HG02642 (cell line): ENCODE data around the gene MAPK8IP2.
"Not testable (repeated sequence)": the region's sequence is repeated elsewhere in the genome, so short reads cannot be mapped to it uniquely, and the experiment has no call there.

Experiments used
- ATAC-seq: cut with Tn5 transposase; IDR thresholded peaks from one replicate; pipeline ENCODE4 v1.9.1; 2021; ENCODE audit warnings: mild to moderate bottlenecking; ENCODE audit not compliant: unreplicated experiment, poor library complexity

MAPK8IP2 gene

GRCh38 chr22:50595189-50595588, 5.4 kb upstream of the MAPK8IP2 start:
- ATAC-seq, result no peak

- ATAC-seq, result no peak
Measured at GRCh38 chr22:50597097-50597496, 3.5 kb upstream of the MAPK8IP2 start.

DNA sequence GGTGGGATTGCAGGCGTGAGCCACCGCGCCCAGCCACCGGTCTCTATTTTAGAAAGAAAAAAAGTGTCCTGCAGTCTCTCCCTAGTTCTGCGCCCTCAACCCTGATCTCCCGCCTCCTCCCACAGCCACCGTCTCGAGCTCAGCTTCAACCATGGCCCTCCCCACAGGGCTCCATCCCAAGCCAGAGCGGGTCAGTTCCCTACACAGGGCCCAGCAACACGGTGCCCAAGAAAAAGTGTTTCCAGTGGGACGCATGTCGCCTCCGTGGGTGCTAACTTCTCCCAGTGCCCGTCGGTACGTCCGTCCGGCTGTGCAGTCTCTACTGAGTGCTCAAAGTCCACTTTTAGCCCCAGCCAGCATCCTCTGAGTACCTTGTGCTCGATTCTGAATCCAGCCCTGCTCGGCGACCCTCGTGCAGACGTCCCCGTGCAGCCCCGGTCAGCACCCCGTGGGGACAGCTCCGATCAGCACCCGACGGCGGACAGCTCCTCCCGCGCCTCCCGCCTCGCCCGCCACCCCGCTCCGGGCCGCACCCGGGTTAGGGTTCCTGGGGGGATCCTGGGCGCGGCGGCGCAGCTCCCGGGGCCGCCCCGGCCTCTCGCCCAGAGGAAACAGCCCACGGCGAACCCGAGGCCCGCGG, 657 bp upstream of the MAPK8IP2 start:
- ATAC-seq, result no peak

DNA sequence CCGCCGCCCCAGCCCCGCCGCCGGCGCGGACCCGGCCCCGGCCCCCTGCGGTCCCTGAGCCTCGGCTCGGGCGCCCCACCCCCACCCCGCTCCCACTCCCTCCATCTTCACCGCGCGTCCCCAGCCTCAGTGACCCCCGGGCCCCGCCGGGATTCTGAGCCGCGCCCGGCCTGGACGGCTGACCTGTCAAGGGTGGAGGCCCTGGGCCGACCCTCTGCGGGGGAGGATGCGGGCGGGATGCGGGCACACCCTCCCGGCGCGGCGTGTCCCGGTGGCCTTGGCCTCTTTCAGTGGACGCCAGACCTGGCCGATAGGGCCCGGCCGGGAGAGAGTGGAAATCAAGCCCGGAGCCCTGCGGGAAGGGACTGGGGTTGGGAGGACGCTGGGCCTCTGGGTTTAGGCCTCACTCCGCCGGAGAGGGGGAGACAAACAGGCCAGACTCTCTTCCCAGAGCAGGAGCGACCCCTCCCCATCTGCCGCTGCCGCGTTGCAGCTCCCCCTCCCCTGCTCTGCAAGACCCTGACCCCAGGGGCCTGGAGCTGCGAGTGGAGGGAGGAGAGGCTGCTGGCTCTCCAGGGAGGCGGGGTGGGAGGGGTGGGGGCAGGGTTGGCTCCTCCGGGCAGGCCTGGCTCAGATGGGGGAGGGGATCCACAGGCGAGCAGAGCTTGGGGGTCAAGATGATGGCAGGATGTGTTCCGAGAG, 525 bp downstream of the MAPK8IP2 start:
- ATAC-seq, result no peak

- no peak for ATAC-seq
Measured at GRCh38 chr22:50601669-50602337, 1.2 kb downstream of the MAPK8IP2 start.

GRCh38 chr22:50602338-50602700, 1.7 kb downstream of the MAPK8IP2 start:
- ATAC-seq, result no peak

- no peak for ATAC-seq
Measured at GRCh38 chr22:50603511-50604255, 3.1 kb downstream of the MAPK8IP2 start.

GRCh38 chr22:50604256-50605001, 3.8 kb downstream of the MAPK8IP2 start:
- no peak for ATAC-seq

- ATAC-seq, result no peak
Measured at GRCh38 chr22:50605002-50605612, 4.5 kb downstream of the MAPK8IP2 start.

- ATAC-seq, result no peak
Measured at GRCh38 chr22:50605613-50606074, 5.1 kb downstream of the MAPK8IP2 start.

DNA sequence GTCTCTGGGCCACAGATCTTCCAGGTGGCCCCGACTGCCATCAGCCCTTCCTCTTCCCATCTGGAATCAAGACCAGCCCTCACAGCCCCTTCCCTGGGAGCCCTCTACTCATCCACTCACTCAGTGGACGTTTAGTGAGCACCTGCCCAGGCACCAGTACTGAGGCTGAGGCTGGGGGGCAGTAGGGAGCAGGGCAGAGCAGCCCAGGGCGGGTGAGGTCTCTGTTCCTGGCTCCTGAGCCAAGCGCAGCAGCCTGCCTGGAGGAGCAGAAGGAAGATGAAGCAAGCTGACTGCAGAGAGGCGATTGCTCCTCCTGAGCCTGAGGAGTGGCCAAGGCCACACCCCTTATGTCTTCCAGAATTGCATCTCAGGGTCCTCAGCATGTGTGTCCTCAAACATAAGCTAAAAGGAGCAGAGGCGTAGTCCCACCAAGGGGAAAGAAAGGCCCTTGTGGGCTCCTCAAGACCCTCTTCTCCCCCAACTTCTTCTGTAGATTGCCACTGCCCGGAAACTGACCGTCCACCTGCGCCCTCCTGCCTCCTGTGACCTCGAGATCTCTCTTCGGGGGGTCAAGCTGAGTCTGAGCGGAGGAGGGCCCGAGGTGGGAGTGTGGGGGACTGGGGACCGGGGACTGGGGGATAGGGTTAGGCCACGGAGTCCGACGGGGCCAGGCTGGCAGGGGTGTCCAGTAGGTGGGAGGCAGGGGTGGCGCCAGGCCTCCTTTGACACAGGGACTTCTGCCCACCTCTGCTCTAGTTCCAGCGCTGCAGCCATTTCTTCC, 5.8 kb downstream of the MAPK8IP2 start:
- no peak for ATAC-seq

DNA sequence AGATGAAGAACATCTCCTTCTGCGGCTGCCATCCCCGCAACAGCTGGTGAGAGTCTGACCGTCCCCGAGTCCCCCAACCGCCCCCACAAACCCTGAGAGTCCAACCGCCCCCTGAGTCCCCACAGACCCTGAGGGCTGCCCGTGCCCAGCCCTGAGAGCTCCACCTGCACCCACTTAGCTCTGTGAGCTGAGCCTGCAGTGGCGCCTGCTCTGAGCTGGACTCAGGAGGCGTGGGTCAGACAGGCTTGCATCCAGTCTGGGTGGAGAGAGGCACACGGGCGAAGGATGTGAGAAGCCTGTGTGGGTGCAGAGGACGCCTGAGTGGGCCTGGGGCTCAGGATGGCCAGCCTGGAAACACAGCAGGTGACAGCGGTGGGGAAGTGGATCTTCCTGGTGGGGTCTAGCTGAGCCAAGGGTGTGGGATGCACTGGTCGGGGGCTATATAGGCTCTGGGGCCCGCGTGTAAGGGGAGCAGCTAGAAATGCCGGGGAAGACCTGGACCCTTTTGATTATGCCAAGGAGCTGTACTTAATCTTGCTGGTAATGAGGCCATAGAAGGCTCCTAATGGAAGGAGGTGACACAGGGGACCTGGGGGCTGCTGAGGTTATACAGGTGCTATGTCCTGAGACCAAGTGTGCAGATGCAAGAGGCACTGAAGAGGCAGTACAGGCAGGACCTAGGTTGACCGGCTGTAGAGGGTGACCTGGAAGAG, 6.5 kb downstream of the MAPK8IP2 start:
- ATAC-seq, result no peak

- no peak for ATAC-seq
Measured at GRCh38 chr22:50607659-50608020, 7.0 kb downstream of the MAPK8IP2 start.

- ATAC-seq, result not testable (repeated sequence)
Measured at GRCh38 chr22:50608058-50608840, 7.7 kb downstream of the MAPK8IP2 start.

DNA sequence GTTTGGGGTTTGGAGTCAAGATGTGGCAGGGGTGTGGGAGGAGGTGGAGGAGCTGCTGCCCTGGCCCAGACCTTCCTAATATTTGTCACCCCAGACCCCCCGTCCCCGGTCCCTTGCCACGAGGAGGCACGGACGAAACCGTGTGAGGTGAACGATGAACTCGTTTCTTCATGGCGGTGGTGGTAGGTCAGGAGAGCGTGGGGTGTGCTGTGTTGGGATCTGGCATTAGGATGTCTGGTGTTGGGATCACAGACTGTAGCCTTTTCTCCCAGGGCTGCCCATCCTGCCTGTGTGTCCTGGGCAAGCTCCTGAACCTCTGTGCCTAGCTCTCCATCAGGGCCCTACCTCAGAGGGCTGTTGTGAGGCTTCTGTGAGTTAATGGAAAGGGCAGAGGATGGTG, 8.4 kb downstream of the MAPK8IP2 start:
- ATAC-seq, result no peak

DNA sequence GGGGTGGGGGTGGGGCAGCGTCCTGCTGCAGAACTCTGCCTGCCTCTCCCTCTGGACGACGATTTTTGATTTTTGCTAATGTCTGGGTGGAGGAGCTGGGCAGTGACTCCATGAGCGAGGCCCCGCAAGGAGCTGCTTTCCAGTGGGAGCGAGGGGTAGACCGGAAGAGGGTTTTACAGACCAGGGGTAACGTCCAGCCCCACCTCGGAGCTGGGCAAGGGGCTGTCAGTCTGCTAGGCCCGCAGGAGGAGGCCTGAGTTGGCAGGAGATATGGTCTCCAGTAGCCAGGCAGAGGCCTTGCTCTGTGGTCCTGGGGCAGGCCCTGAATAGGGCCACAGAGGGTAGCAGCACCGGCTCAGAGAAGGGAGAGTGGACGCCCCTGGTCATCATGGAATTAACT, 9.0 kb downstream of the MAPK8IP2 start:
- no peak for ATAC-seq

DNA sequence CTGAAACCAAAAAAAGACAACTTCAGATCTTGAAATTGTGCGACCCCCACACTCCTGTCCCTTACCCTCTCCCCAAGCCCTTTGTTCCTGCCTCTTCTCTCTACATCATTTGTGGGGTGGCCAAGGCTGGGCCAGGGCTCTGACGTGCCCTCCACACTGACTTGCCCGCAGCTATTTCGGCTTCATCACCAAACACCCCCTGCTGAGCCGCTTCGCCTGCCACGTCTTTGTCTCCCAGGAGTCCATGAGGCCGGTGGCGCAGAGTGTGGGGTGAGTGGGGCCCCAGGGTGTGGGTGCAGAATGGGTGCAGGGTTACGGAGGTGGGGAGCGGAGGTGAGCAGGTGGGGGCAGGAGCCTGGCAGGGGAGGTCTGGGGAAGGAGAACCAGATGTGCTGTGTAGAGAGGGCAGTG, 9.5 kb downstream of the MAPK8IP2 start:
- no peak for ATAC-seq

- no peak for ATAC-seq
Measured at GRCh38 chr22:50610581-50610980, 10.0 kb downstream of the MAPK8IP2 start.
